Measurements from ENCODE around the gene SAMD4A.

DNA sequence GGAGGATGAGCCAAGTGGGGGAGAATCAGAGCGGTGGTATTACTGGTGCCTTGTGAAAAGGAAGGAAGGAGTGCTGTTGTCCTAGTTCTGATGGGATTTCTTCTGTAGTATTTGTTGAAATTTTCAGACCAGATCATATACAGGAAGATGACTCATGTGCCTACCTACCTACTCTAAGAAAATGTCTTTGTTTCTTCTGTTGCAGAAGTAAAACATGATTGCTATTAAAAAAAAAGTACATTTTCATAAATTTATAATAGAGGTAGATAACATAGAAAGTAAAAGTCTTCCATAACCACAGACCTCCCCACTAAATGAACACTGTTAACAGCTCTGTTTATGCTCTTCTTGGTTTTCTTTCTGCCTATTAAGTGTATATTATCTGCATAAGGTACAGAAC is 26.9 kb downstream of the SAMD4A start:
- TF ChIP-seq EZH2 (IDR thresholded peaks at IDR 0.05; ENCODE audit: insufficient read depth, poor library complexity, severe bottlenecking) (no peak), EZH2phosphoT487 (IDR thresholded peaks at IDR 0.05; ENCODE audit: insufficient read depth, low read depth) (no peak)
